Keratinocyte (primary cell): ENCODE measurements around the gene DNAJC11.

Experiments used
- CTCF ChIP-seq, 3 experiments: IDR thresholded peaks in 1 of 3; conservative IDR thresholded peaks in 1 of 3; optimal IDR thresholded peaks in 1 of 3; 2 replicates in 2 of 3; 3 replicates in 1 of 3; pipeline versions ENCODE3 to v1.5.1; 2011; ENCODE audit warnings: low read length in 3 of 3, mild to moderate bottlenecking in 3 of 3, moderate library complexity in 2 of 3, control low read depth in 1 of 3, inconsistent platforms in 1 of 3; ENCODE audit not compliant: insufficient read depth in 2 of 3; ENCODE audit errors: extremely low read depth in 1 of 3
- EZH2 ChIP-seq: IDR thresholded peaks from one replicate; pipeline ENCODE4 v1.6.1; 2012; ENCODE audit warnings: inconsistent platforms, mild to moderate bottlenecking, low read length, moderate library complexity

GRCh38 chr1:6730473-6730872 is 28.9 kb upstream of the DNAJC11 start:
- TF ChIP-seq EZH2: no peak
- TF ChIP-seq CTCF (optimal IDR thresholded peaks at IDR 0.05 in 1 of 3, IDR thresholded peaks at IDR 0.05 in 1 of 3, conservative IDR thresholded peaks at IDR 0.05 in 1 of 3; ENCODE audit: extremely low read depth in 1 of 3, insufficient read depth in 2 of 3, low read length in 3 of 3): no peak
